ENCODE measurements around the gene TMEM86A.

GRCh38 chr11:18650859-18651557, 47.6 kb upstream of the TMEM86A start:
- no peak for TF ChIP-seq GATA2 (IDR thresholded peaks at IDR 0.05; ENCODE audit: low read depth, low read length)
- no peak for TF ChIP-seq GATA3 (IDR thresholded peaks at IDR 0.05; ENCODE audit: low read depth, low read length)
